GM19452 (cell line): Measurements from ENCODE around the gene KRT78.
"Not testable (repeated sequence)": the region's sequence is repeated elsewhere in the genome, so short reads cannot be mapped to it uniquely, and the experiment has no call there.

Experiments used
- ATAC-seq: cut with Tn5 transposase; IDR thresholded peaks from one replicate; pipeline ENCODE4 v1.9.1; 2021; ENCODE audit not compliant: unreplicated experiment

Gene KRT78

GRCh38 chr12:52848661-52849255, at the start of gene KRT78:
Gene KRT78, minus strand, starts transcription at chr12:52848994. Its CDS starts 64 bp downstream, at chr12:52848930.
- no peak for ATAC-seq

- ATAC-seq, result no peak
These were observed 47.7 kb upstream of the KRT78 start for GRCh38 chr12:52896190-52897100.

GRCh38 chr12:52895726-52896189, 47.0 kb upstream of the KRT78 start:
- no peak for ATAC-seq

GRCh38 chr12:52892974-52893373, 44.2 kb upstream of the KRT78 start:
- no peak for ATAC-seq

GRCh38 chr12:52892207-52892852, 43.5 kb upstream of the KRT78 start:
- ATAC-seq, result no peak

- no peak for ATAC-seq
These were observed 42.2 kb upstream of the KRT78 start for GRCh38 chr12:52891044-52891443.

- no peak for ATAC-seq
These were observed 41.6 kb upstream of the KRT78 start for GRCh38 chr12:52890417-52890816.

GRCh38 chr12:52884526-52885293, 35.9 kb upstream of the KRT78 start:
- ATAC-seq, result no peak

GRCh38 chr12:52880499-52880898, 31.7 kb upstream of the KRT78 start:
- not testable (repeated sequence) for ATAC-seq

GRCh38 chr12:52879394-52880351, 30.9 kb upstream of the KRT78 start:
- ATAC-seq, result no peak

GRCh38 chr12:52878507-52879393, 30.0 kb upstream of the KRT78 start:
- no peak for ATAC-seq

- ATAC-seq, result no peak
These were observed 28.4 kb upstream of the KRT78 start for GRCh38 chr12:52877242-52877641.

GRCh38 chr12:52876372-52876771, 27.6 kb upstream of the KRT78 start:
- ATAC-seq, result no peak

- no peak for ATAC-seq
These were observed 26.0 kb upstream of the KRT78 start for GRCh38 chr12:52874573-52875435.

- ATAC-seq, result no peak
These were observed 25.2 kb upstream of the KRT78 start for GRCh38 chr12:52873832-52874572.

- no peak for ATAC-seq
These were observed 24.7 kb upstream of the KRT78 start for GRCh38 chr12:52873513-52873831.

- no peak for ATAC-seq
These were observed 24.0 kb upstream of the KRT78 start for GRCh38 chr12:52872644-52873389.
